ENCODE results near the gene NID1.

NID1 gene

DNA sequence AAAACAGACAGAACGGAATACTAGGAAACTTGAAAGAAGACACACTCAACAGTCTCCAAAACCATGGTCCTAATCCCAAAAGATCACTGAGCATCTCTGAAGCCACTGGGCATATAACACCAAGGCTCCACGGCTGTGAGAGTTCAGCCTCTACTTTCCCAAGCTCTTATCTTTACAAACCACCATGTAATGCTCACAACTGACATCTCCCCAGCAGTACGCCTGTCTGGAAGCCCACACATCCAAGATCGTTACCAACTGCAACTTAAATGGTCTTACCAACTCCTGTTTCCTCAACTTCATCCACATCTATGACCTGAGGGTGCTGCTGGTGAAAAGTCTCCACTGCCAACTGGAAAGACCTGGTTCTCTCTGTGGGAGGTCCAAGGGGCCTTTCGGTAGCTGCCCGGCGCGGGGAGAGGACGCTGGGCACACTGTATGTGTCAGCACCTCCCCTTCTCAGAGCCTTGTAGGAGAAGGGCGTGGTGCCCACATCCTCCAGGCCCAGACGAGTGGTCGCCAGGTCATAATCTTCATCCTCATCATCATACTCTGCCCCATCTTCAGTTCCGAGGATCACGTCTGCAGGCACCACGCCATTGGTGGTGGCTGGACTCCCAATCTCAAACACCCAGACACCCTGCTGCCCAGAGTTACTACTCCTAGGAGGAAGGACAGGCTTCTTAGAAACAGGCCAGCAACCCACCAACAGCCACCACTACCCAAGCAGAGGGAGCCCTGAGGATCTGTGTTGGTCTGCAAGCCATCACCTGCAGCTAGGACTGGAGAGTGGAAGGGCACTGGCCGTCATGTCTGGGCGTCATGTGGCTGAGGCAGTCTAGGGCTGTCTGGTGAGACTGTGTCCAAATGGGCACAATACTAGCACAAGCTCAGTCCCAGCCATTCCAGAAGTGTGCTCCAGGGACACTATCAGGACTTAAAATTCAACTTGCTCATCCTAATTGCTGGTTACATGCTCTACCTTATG lies 23.0 kb downstream of the NID1 start:
- TF ChIP-seq, protein P1, sequence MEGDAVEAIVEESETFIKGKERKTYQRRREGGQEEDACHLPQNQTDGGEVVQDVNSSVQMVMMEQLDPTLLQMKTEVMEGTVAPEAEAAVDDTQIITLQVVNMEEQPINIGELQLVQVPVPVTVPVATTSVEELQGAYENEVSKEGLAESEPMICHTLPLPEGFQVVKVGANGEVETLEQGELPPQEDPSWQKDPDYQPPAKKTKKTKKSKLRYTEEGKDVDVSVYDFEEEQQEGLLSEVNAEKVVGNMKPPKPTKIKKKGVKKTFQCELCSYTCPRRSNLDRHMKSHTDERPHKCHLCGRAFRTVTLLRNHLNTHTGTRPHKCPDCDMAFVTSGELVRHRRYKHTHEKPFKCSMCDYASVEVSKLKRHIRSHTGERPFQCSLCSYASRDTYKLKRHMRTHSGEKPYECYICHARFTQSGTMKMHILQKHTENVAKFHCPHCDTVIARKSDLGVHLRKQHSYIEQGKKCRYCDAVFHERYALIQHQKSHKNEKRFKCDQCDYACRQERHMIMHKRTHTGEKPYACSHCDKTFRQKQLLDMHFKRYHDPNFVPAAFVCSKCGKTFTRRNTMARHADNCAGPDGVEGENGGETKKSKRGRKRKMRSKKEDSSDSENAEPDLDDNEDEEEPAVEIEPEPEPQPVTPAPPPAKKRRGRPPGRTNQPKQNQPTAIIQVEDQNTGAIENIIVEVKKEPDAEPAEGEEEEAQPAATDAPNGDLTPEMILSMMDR (IDR thresholded peaks at IDR 0.05; ENCODE audit: low read depth, low read length), result no peak
- no peak overlapping the region for H3K4me3 ChIP-seq (ENCODE audit: low read depth, low read length)
- in situ Hi-C loops (cut with HindIII; ENCODE audit: low sequenced_read_pairs), result no loop called here
- no peak for DNase-seq (ENCODE audit: low read depth, low spot score)

DNA sequence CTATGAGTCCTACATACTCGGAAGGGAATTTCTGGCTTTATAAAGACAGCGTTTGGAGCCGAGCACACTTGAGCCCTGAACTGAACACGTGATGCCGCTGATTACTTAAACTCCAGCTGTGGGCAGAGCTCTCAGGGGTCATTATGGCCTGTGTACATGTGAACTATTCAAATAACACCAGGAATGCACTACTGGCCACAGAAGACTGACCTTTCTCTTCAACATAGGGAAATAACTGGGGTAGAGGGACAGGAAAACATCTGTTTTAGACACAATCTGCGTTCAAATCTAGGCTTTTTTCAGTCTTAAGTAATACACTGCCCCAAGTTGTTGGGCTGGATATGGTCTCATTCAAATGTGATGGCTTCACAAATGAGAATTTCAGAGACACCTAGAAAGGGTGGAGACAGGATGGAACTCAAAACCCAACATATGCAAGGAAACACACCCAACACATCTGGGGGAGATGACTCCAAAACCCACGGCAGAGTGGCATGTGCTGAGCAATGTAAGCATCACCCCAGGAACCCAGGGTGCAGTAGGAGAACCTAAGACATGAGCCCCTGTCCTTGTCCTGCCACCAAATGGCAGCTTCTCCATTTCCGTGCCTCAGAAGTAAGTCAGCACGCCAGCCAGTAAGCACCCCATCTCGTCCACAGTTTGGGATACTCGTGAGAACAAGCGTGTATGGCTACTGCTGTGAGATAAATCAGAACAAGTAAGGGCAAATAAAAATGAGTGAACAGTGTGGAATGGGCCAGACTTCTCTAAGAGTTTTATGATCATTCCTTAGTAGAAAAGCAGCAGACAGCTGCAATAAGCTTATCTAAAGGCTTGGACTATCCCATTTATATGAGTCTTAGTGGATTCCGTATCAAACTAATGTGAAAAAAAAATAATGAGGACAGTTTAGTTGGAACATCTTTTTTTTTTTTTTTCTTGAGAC lies 24.9 kb downstream of the NID1 start:
- TF ChIP-seq, protein P1 (IDR thresholded peaks at IDR 0.05; ENCODE audit: low read depth, low read length), result no peak
- in situ Hi-C loops (cut with HindIII; ENCODE audit: low sequenced_read_pairs), result no loop called here
- peak; percentile 64 for DNase-seq (ENCODE audit: low read depth, low spot score)
- H3K4me3 ChIP-seq (ENCODE audit: low read depth, low read length), result no peak overlapping the region

DNA sequence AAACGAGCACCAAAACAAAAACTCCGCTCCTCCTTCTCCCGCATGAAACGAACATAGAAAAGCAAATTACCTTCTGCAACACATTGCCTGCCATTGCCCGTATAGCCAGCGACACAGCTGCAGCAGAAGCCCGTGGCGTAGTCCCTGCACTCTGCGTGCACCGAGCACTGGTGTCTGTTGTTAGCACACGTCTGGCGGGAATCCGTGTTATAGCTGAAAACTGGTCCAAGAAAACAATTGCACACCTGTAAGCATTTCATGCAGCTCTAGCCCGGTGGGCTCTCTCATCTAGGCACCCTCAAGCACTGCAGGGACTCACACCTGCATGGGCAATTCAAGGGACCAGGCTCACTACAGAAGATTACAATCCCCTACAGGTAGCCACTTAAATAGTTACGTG lies 26.9 kb downstream of the NID1 start:
- in situ Hi-C loops (cut with HindIII; ENCODE audit: low sequenced_read_pairs), result no loop called here
- no peak overlapping the region for H3K4me3 ChIP-seq (ENCODE audit: low read depth, low read length)
- TF ChIP-seq, protein P1 (IDR thresholded peaks at IDR 0.05; ENCODE audit: low read depth, low read length), result no peak
- DNase-seq (ENCODE audit: low read depth, low spot score), result no peak

DNA sequence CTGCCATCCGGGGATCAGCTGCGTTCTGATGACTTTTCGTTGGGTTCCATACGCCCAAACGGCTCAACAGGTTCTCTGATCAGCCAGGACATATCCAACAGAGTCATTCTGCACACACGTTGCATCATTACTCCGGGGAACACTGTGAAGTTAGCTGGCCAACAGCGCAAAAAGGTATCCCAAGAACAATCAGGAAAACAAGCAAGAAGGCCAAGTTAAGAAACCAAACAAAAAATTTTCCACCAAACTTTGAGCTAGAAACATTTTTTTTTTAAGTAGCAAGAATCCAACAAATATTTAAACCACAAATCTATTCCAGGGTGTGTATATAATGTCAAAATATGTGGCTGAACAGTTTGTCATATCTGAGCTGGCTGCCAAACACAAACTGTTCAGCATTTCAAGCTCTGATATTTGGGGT lies 29.2 kb downstream of the NID1 start:
- in situ Hi-C loops (cut with HindIII; ENCODE audit: low sequenced_read_pairs), result no loop called here
- TF ChIP-seq, protein P1 (IDR thresholded peaks at IDR 0.05; ENCODE audit: low read depth, low read length), result no peak
- H3K4me3 ChIP-seq (ENCODE audit: low read depth, low read length), result no peak overlapping the region
- peak; percentile 41 for DNase-seq (ENCODE audit: low read depth, low spot score)

DNA sequence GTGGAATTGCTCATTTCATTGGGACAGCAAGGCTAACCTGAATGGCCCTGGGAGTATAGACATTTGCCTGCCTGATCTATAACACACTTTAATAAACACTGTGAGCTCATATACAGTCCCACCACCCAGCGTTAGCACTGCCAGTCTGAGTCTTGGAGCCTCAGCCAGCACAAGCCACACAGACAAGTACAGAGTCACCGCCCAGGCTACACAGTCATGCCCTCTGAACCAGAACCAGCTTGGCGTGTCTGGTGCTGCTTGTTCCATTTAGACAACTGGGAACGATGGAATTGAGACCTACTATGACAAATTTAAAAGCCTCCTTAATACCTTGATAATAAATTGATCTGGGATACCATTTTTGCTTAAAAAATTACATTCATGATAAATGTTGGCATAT lies 31.6 kb downstream of the NID1 start:
- no peak for DNase-seq (ENCODE audit: low read depth, low spot score)
- in situ Hi-C loops (cut with HindIII; ENCODE audit: low sequenced_read_pairs), result no loop called here
- no peak overlapping the region for H3K4me3 ChIP-seq (ENCODE audit: low read depth, low read length)
- TF ChIP-seq, protein P1 (IDR thresholded peaks at IDR 0.05; ENCODE audit: low read depth, low read length), result no peak

DNA sequence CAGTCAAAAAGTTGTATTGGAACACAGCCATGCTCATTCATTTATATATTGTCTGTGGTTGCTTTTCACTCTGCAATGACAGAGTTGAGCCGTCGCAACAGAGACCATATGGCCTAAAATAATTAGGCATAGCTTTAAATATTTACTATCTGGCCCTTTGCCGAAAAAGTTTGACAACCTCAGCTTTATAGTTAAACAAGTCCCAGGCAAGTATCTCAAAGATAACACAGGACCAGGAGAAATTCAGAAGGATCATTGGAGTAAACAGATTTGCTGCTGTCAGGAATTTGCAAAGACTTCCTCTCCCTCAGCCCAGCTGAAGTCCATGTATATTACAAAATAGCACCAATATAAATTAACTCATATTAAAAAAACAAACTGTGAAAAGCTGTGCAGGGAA lies 34.4 kb downstream of the NID1 start:
- no peak overlapping the region for H3K4me3 ChIP-seq (ENCODE audit: low read depth, low read length)
- DNase-seq (ENCODE audit: low read depth, low spot score), result no peak
- TF ChIP-seq, protein P1 (IDR thresholded peaks at IDR 0.05; ENCODE audit: low read depth, low read length), result no peak
- in situ Hi-C loops (cut with HindIII; ENCODE audit: low sequenced_read_pairs), result no loop called here

All from astrocyte of the spinal cord (primary cell).